Mucosa of gallbladder (tissue), 1 donor: ENCODE measurements around the gene ATP1A1. TPM values are rescaled to one million over a fixed set of nuclear protein-coding genes. Genes with fewer than 3 reads are reported as not detected.
A peak's percentile ranks its signal among the peaks of the same experiment; 100 is the strongest.

ENCODE experiments used
- DNase-seq: peaks from one replicate; pipeline ENCODE4 v3.0.0-alpha.2; 2020; ENCODE audit warnings: low spot score
- total RNA-seq: library from RNA; stranded (reverse); gene quantifications from one replicate; pipeline ENCODE4 v1.2.1, GENCODE V29; 2021
- donor health status: DM: no; HTN: no; CAD: no.

The ATP1A1 gene
- 2,502 TPM for total RNA-seq

- DNase-seq, result peak; percentile 99
Observed at GRCh38 chr1:116372651-116373430, at the start of gene ATP1A1. TSS of gene ATP1A1 (plus strand) at chr1:116373244. CDS start at chr1:116373512, 268 bp downstream.

- DNase-seq, result no peak
Observed at GRCh38 chr1:116323491-116323890, 49.6 kb upstream of the ATP1A1 start.

- DNase-seq, result no peak
Observed at GRCh38 chr1:116324411-116324810, 48.6 kb upstream of the ATP1A1 start.

GRCh38 chr1:116325104-116325503 lies 47.9 kb upstream of the ATP1A1 start:
- no peak for DNase-seq

GRCh38 chr1:116325922-116326321 lies 47.1 kb upstream of the ATP1A1 start:
- no peak for DNase-seq

GRCh38 chr1:116326486-116326885 lies 46.6 kb upstream of the ATP1A1 start:
- no peak for DNase-seq

GRCh38 chr1:116328671-116329070 lies 44.4 kb upstream of the ATP1A1 start:
- DNase-seq, result no peak

- no peak for DNase-seq
Observed at GRCh38 chr1:116329524-116330341, 43.3 kb upstream of the ATP1A1 start.

GRCh38 chr1:116330342-116330652 lies 42.7 kb upstream of the ATP1A1 start:
- DNase-seq, result no peak

GRCh38 chr1:116330846-116331245 lies 42.2 kb upstream of the ATP1A1 start:
- DNase-seq, result no peak

GRCh38 chr1:116331523-116331922 lies 41.5 kb upstream of the ATP1A1 start:
- no peak for DNase-seq

GRCh38 chr1:116332451-116332850 lies 40.6 kb upstream of the ATP1A1 start:
- no peak for DNase-seq

GRCh38 chr1:116333171-116334014 lies 39.7 kb upstream of the ATP1A1 start:
- DNase-seq, result no peak

GRCh38 chr1:116334015-116334547 lies 39.0 kb upstream of the ATP1A1 start:
- DNase-seq, result no peak

- DNase-seq, result no peak
Observed at GRCh38 chr1:116334868-116335635, 38.0 kb upstream of the ATP1A1 start.

GRCh38 chr1:116335850-116336624 lies 37.0 kb upstream of the ATP1A1 start:
- DNase-seq, result no peak

GRCh38 chr1:116337398-116337797 lies 35.6 kb upstream of the ATP1A1 start:
- no peak for DNase-seq

GRCh38 chr1:116338400-116338799 lies 34.6 kb upstream of the ATP1A1 start:
- no peak for DNase-seq

GRCh38 chr1:116340506-116341231 lies 32.4 kb upstream of the ATP1A1 start:
- no peak for DNase-seq

GRCh38 chr1:116343019-116343418 lies 30.0 kb upstream of the ATP1A1 start:
- no peak for DNase-seq
